GM20000 (cell line): Measurements from ENCODE around the gene TACC2.

Experiments used
- DNase-seq: peaks from one replicate; pipeline ENCODE4 v3.0.0; 2012; ENCODE audit warnings: low spot score
- TF ChIP-seq, protein P1 (sequence below): IDR thresholded peaks from 2 replicates; pipeline ENCODE4 v1.5.1; 2012; ENCODE audit warnings: mild to moderate bottlenecking, control low read depth; ENCODE audit errors: extremely low read depth, missing control alignments

TACC2 gene

DNA sequence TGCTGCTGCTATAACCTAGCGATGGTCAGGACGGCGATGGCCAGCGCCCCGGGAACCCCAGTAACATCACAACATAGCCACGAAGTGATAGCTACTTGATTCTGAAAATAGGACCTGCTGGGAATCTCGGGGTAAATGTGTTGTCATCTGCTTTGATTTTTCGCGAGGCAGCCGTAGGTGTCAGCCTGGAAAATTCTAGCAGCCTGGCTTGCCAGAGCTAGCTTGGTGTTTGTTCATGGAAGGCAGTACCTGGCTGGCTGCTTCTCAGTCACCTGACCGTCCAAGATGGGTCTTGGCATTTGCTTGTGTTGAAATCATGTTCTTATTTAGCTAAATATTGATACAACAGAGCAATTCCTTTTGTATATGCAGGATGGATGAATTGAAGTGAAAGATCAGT, 199.7 kb downstream of the TACC2 start:
- no peak for DNase-seq
- TF ChIP-seq, protein P1, sequence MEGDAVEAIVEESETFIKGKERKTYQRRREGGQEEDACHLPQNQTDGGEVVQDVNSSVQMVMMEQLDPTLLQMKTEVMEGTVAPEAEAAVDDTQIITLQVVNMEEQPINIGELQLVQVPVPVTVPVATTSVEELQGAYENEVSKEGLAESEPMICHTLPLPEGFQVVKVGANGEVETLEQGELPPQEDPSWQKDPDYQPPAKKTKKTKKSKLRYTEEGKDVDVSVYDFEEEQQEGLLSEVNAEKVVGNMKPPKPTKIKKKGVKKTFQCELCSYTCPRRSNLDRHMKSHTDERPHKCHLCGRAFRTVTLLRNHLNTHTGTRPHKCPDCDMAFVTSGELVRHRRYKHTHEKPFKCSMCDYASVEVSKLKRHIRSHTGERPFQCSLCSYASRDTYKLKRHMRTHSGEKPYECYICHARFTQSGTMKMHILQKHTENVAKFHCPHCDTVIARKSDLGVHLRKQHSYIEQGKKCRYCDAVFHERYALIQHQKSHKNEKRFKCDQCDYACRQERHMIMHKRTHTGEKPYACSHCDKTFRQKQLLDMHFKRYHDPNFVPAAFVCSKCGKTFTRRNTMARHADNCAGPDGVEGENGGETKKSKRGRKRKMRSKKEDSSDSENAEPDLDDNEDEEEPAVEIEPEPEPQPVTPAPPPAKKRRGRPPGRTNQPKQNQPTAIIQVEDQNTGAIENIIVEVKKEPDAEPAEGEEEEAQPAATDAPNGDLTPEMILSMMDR: no peak

DNA sequence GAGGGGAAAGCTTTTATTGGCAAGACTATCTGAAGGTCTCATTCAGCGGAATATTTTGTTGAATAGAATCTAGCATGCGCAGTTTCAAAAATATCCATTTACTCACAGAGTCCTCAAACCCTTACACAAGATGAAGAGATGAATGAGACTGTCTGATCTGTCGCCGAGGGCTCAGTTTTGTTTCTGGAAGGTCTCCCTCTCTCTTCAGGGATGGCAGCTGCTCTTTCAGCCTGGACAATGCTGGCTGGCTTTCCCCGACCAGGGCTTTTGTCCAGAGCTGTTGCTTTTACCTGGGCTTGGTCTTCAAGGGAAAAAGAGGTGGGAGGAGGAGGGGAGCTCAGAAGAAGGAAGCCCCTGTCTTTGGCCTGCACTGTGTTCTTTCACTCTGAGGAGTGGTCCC, 200.2 kb downstream of the TACC2 start:
- TF ChIP-seq, protein P1: no peak
- DNase-seq: no peak

DNA sequence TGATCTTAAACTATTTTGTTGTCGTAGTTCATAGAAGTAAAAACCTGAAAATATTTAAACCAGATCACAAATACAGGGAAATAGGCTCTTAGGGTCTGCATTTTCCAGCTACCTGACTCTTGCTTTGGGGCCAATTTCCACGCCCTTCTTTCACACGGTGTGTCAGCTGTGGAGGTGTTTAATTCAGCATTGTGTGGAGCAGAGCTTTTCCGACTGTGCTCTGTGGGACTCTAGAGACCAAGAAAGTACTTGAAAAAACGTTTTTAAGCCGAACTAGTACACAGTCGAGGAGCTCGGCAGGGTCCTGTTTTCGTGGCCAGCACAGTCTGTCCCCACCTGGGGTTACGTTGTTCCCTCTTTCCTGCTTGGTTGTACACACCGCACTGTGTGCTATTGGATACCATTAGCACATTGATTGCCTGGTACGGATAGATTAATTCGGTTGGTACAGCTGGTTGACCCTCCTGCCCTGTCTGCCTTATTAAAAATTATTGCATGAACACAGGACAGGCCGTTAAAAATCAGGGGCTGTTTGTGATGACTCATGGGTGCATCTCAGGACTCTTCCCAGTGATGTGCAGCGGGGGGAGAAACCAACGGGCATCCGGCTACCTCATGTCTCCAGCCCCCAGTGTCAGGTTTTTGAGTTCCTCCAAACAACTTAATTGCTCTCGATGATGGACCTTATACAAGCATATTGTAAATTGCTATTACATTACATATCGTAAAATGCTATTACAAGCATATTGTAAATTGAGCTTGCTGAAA, 201.4 kb downstream of the TACC2 start:
- DNase-seq: no peak
- TF ChIP-seq, protein P1: no peak

DNA sequence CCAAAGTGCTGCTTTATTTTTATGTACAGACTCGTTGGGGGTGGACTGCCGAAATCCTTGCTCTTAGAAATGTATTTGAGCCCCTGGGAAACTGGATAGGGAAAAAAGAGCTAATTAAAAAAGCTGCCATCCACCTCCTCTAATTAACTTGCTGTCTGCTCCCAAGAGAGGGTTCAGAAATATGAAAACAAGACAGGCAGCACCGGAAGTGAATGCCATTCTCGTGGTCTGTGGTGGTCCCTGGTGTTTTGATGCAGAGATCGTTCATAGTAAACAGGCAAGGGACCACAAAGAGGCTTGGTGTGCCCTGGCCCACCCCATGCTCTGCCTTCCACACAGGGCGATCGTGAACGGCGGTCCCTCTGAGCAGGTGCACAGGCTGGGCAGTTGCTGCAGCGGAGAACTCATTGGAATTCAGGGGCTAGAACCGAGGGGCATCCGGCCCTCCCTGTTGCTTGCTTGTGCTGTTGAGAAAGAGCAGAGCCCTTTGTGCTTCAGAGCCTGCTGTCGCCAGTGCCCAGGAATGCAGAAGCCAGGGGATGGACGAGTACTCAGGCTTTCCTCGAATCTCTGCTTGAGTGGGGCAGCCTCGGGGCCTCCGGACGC, 203.1 kb downstream of the TACC2 start:
- TF ChIP-seq, protein P1: no peak

DNA sequence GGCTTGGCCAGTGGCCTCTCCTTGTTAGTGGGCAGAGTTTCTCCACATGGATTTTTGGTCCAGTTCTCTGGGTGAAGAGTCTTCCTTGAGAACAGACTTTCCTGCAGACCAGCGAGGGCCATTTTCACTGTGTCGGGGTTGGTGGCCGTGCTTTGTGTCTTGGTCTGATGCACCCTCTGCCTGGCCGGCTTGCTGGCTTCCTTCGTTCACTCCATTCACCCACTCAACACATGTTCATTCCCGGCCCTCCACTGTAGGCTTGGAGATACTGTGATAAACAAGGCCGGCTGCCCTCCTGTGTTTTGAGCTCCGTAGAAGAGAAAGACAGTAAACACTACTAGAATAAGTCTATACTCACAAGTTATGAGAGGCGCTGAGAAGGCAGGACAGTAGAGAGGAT, 205.3 kb downstream of the TACC2 start:
- DNase-seq: no peak
- TF ChIP-seq, protein P1: no peak

More for the DNA sequence above, 203.1 kb downstream of the TACC2 start:
- DNase-seq: no peak

DNA sequence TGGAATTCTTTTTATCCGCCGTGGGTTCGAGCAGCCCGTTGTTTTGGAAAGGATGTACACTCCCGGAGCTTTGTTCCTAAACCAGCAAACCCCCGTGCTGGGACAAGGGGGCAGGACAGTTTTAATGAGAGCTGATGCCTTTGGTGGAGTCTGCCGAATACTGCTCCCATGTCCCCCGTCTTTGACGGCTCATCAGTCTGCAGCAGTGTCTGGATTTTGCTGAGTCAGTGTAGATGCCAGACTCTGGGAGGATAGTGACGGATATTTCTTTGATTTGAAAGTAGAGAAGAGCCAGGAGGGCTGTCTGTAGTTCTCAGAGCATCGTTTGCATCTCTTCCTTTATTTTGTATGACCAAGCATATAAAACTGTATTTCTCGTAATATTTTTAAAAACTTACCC, 207.3 kb downstream of the TACC2 start:
- DNase-seq: no peak
- TF ChIP-seq, protein P1: no peak

DNA sequence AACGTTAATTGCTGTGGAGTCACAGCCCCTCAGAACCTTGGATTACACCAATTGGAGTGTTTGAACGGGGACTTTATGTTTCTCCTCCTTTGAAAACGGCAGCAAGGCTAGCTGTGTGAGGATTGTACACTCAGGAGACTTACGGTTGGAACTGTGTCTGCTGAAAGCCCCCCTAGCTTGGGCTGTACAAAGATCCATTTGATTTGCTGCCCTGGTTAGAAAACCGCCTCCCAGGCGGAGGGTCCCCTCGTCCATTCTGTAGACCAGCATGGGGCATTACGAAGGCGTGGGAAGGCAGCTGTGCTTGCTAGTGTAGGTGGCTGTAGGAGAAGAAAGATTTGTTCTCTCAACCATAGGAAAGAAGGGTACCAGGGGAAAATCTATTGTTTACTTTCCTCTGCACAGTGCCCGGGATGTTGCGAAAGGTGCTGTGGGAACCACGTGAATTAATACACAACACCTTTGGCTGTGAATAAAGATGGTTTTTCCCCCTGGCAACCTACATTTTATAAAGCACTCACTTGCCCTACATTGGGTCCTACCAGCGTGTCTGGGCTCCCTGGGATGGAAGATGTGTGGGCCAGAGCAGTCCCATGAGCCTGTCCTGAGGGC, 208.8 kb downstream of the TACC2 start:
- no peak for DNase-seq
- TF ChIP-seq, protein P1: no peak
